HG02870 (cell line): ENCODE measurements around the gene TPST2.

ENCODE experiments used
- ATAC-seq: cut with Tn5 transposase; IDR thresholded peaks from one replicate; pipeline ENCODE4 v1.9.1; 2021; ENCODE audit warnings: mild to moderate bottlenecking, moderate library complexity; ENCODE audit not compliant: unreplicated experiment

The TPST2 gene

GRCh38 chr22:26581026-26581425 is 8.9 kb downstream of the TPST2 start:
- no peak for ATAC-seq

GRCh38 chr22:26580240-26580962 is 9.5 kb downstream of the TPST2 start:
- no peak for ATAC-seq

GRCh38 chr22:26579331-26579886 is 10.5 kb downstream of the TPST2 start:
- no peak for ATAC-seq

GRCh38 chr22:26577081-26577480 is 12.9 kb downstream of the TPST2 start:
- no peak for ATAC-seq

GRCh38 chr22:26576026-26576680 is 13.8 kb downstream of the TPST2 start:
- no peak for ATAC-seq

- no peak for ATAC-seq
Measured at GRCh38 chr22:26574001-26574723, 15.8 kb downstream of the TPST2 start.

- ATAC-seq = no peak
Measured at GRCh38 chr22:26573026-26573662, 16.8 kb downstream of the TPST2 start.

GRCh38 chr22:26570864-26571525 is 18.9 kb downstream of the TPST2 start:
- ATAC-seq = no peak

- no peak for ATAC-seq
Measured at GRCh38 chr22:26570115-26570514, 19.8 kb downstream of the TPST2 start.

- no peak for ATAC-seq
Measured at GRCh38 chr22:26568207-26568706, 21.7 kb downstream of the TPST2 start.

GRCh38 chr22:26567610-26568009 is 22.3 kb downstream of the TPST2 start:
- ATAC-seq = no peak

GRCh38 chr22:26566994-26567393 is 22.9 kb downstream of the TPST2 start:
- no peak for ATAC-seq

- ATAC-seq = no peak
Measured at GRCh38 chr22:26565889-26566288, 24.0 kb downstream of the TPST2 start.

- ATAC-seq = no peak
Measured at GRCh38 chr22:26565181-26565580, 24.8 kb downstream of the TPST2 start.

GRCh38 chr22:26564672-26565071 is 25.3 kb downstream of the TPST2 start:
- ATAC-seq = no peak

- ATAC-seq = no peak
Measured at GRCh38 chr22:26564181-26564580, 25.8 kb downstream of the TPST2 start.

- ATAC-seq = no peak
Measured at GRCh38 chr22:26563022-26563421, 26.9 kb downstream of the TPST2 start.

- no peak for ATAC-seq
Measured at GRCh38 chr22:26561756-26562417, 28.0 kb downstream of the TPST2 start.

- ATAC-seq = no peak
Measured at GRCh38 chr22:26559961-26560575, 29.9 kb downstream of the TPST2 start.
